Measurements from ENCODE around the gene P2RY12. TPM values are rescaled to one million over a fixed set of nuclear protein-coding genes. Genes with fewer than 3 reads are reported as not detected.

P2RY12 gene
- total and polyA plus RNA-seq, 10 of the 15 experiments (the other 5 are each of a cell fraction or from before 2014, with no cell fraction given), result 0.27 to 1.0 (median 0.66) TPM; not detected in 2

GRCh38 chr3:151303751-151304150 lies 80.8 kb downstream of the P2RY12 start:
- ChIA-PET SMC1A (ENCODE audit: uncharacterized antibody, unreplicated experiment) (no interaction called here), POLR2A (no interaction called here), RAD21 (ENCODE audit: unreplicated experiment) (no interaction called here), CTCF (no interaction called here)
- Histone ChIP-seq H3K4me1 (ENCODE audit: control insufficient read depth, insufficient read depth, low read length) (no peaks in the 10 kb centered on the region), H3K9me3 (replicated peaks; ENCODE audit: control insufficient read depth, insufficient read depth, low read length) (no peaks in the 10 kb centered on the region), H3K4me2 (ENCODE audit: control insufficient read depth, insufficient read depth) (no peak overlapping the region), H4K20me1 (ENCODE audit: control insufficient read depth, insufficient read depth) (no peaks in the 10 kb centered on the region), H3K4me3 (no peak overlapping the region), H3K27me3 (replicated peaks in 1 of 2; ENCODE audit: control insufficient read depth in 2 of 2, insufficient read depth in 2 of 2, low read length in 1 of 2) (no peaks in the 10 kb centered on the region), H2AFZ (ENCODE audit: control insufficient read depth, low read depth, low read length) (no peak overlapping the region), H3K9ac (ENCODE audit: control insufficient read depth, insufficient read depth, low read length) (no peak overlapping the region), H3K27ac (ENCODE audit: control insufficient read depth, insufficient read depth) (no peak overlapping the region), H3K79me2 (ENCODE audit: control insufficient read depth, insufficient read depth, low read length) (no peaks in the 10 kb centered on the region), H3K36me3 (ENCODE audit: control insufficient read depth in 2 of 2, insufficient read depth in 2 of 2, low read length in 1 of 2) (no peaks in the 10 kb centered on the region)
- whole genome bisulfite sequencing (ENCODE audit: insufficient coverage, insufficient replicate concordance, low lambda C conversion rate, missing lambda C conversion rate), result 38% methylated on average over 2 of the region's 2 CpGs
- TF ChIP-seq HDAC2 (IDR thresholded peaks at IDR 0.05) (no peak), RELB (IDR thresholded peaks at IDR 0.05; ENCODE audit: low read depth) (no peak)
- BruUV-seq (replicated peaks), result no TSS peak
- ATAC-seq (no peak), FAIRE-seq (no peak), DNase-seq (ENCODE audit: low read depth, low spot score) (no peak)
- intact Hi-C loops (cut with micrococcal nuclease; ENCODE audit: unreplicated experiment) (no loop called here), in situ Hi-C loops (cut with MboI) (no loop called here)

GRCh38 chr3:151301787-151302186 lies 82.8 kb downstream of the P2RY12 start:
- SMC1A ChIA-PET (ENCODE audit: uncharacterized antibody, unreplicated experiment), result no interaction called here
- no peak overlapping the region for H3K4me3 ChIP-seq
- H3K9ac ChIP-seq (ENCODE audit: control insufficient read depth, insufficient read depth, low read length), result no peak overlapping the region
- ATAC-seq (no peak), DNase-seq (ENCODE audit: low read depth, low spot score) (no peak), FAIRE-seq (no peak)
- no TSS peak for BruUV-seq (replicated peaks)
- H3K79me2 ChIP-seq (ENCODE audit: control insufficient read depth, insufficient read depth, low read length), result no peaks in the 10 kb centered on the region
- H2AFZ ChIP-seq (ENCODE audit: control insufficient read depth, low read depth, low read length), result no peak overlapping the region
- 18% methylated on average over 3 of the region's 3 CpGs for WGBS (ENCODE audit: insufficient coverage, insufficient replicate concordance, low lambda C conversion rate, missing lambda C conversion rate)
- POLR2A ChIA-PET, result no interaction called here
- in situ Hi-C loops (cut with MboI), result no loop called here
- CTCF ChIA-PET, result no interaction called here
- no peaks in the 10 kb centered on the region for H3K36me3 ChIP-seq (ENCODE audit: control insufficient read depth in 2 of 2, insufficient read depth in 2 of 2, low read length in 1 of 2)
- no peaks in the 10 kb centered on the region for H3K4me1 ChIP-seq (ENCODE audit: control insufficient read depth, insufficient read depth, low read length)
- H3K27ac ChIP-seq (ENCODE audit: control insufficient read depth, insufficient read depth), result no peak overlapping the region
- intact Hi-C loops (cut with micrococcal nuclease; ENCODE audit: unreplicated experiment), result no loop called here
- no peak overlapping the region for H3K4me2 ChIP-seq (ENCODE audit: control insufficient read depth, insufficient read depth)
- RAD21 ChIA-PET (ENCODE audit: unreplicated experiment), result no interaction called here
- H3K9me3 ChIP-seq (replicated peaks; ENCODE audit: control insufficient read depth, insufficient read depth, low read length), result no peaks in the 10 kb centered on the region
- no peaks in the 10 kb centered on the region for H3K27me3 ChIP-seq (replicated peaks in 1 of 2; ENCODE audit: control insufficient read depth in 2 of 2, insufficient read depth in 2 of 2, low read length in 1 of 2)
- no peaks in the 10 kb centered on the region for H4K20me1 ChIP-seq (ENCODE audit: control insufficient read depth, insufficient read depth)
- TF ChIP-seq SUPT20H (IDR thresholded peaks at IDR 0.05; ENCODE audit: borderline replicate concordance, control insufficient read depth, low read depth, low read length) (no peak), LARP7 (IDR thresholded peaks at IDR 0.05) (no peak), MEF2A (IDR thresholded peaks at IDR 0.05; ENCODE audit: insufficient read depth, low read depth, low read length) (no peak), E4F1 (IDR thresholded peaks at IDR 0.05; ENCODE audit: borderline replicate concordance, partially characterized antibody) (no peak), BRCA1 (IDR thresholded peaks at IDR 0.05; ENCODE audit: low read depth, low read length) (no peak), FOS (IDR thresholded peaks at IDR 0.05; ENCODE audit: borderline replicate concordance, extremely low read depth, insufficient read length) (no peak), BACH1 (IDR thresholded peaks at IDR 0.05; ENCODE audit: borderline replicate concordance) (no peak), NR2C1 (IDR thresholded peaks at IDR 0.05) (no peak), CHD1 (IDR thresholded peaks at IDR 0.05; ENCODE audit: low read depth, low read length) (no peak), PAX5 (IDR thresholded peaks at IDR 0.05; ENCODE audit: borderline replicate concordance, low read depth, low read length) (no peak)
- TF ChIP-seq, protein P1, sequence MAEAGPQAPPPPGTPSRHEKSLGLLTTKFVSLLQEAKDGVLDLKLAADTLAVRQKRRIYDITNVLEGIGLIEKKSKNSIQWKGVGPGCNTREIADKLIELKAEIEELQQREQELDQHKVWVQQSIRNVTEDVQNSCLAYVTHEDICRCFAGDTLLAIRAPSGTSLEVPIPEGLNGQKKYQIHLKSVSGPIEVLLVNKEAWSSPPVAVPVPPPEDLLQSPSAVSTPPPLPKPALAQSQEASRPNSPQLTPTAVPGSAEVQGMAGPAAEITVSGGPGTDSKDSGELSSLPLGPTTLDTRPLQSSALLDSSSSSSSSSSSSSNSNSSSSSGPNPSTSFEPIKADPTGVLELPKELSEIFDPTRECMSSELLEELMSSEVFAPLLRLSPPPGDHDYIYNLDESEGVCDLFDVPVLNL (IDR thresholded peaks at IDR 0.05; ENCODE audit: low read depth, low read length), result no peak
- TF ChIP-seq, protein P2, sequence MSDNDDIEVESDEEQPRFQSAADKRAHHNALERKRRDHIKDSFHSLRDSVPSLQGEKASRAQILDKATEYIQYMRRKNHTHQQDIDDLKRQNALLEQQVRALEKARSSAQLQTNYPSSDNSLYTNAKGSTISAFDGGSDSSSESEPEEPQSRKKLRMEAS (IDR thresholded peaks at IDR 0.05; ENCODE audit: low read depth, low read length), result no peak
